Right renal cortex interstitium (tissue), 3 donors: Measurements from ENCODE around the gene MAD1L1. TPM values are rescaled to one million over a fixed set of nuclear protein-coding genes. Genes with fewer than 3 reads are reported as not detected.
"Not testable (repeated sequence)": the region's sequence is repeated elsewhere in the genome, so short reads cannot be mapped to it uniquely, and the experiment has no call there.

ENCODE experiments used
- DNase-seq, 3 donors: peaks; one replicate each; pipeline ENCODE4 v3.0.0-alpha.2; 2013; ENCODE audit warnings: low read depth in 3 of 3, low spot score in 2 of 3
- polyA plus RNA-seq, 3 donors: library from polyadenylated mRNA; unstranded; fragments of 120-200 nt; gene quantifications; one replicate each; pipeline ENCODE4 v1.2.1, GENCODE V29; 2013; ENCODE audit not compliant: insufficient read length in 3 of 3

MAD1L1 gene
- polyA plus RNA-seq, 3 donors: 22.9 to 26.0 (median 25.1) TPM

DNA sequence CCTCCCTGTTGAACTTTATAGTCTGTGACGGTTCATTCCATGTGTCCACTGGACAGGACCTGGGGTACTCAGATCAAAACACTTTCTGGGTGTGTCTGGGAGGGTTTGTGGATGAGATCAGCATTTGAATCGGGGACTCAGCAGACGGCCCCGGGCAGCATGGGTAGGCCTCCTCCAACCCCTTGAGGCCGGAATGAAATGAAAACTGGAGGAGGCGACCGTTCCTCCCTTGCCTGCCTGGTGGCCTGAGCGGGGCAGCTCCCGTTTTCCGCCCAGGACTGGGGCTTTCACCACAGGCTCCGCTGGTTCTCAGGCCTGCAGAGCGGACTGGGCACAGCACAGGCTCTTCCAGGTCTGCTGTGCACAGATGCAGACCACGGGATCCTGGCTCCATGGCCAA is 247.7 kb downstream of the MAD1L1 start:
- DNase-seq: no peak

DNA sequence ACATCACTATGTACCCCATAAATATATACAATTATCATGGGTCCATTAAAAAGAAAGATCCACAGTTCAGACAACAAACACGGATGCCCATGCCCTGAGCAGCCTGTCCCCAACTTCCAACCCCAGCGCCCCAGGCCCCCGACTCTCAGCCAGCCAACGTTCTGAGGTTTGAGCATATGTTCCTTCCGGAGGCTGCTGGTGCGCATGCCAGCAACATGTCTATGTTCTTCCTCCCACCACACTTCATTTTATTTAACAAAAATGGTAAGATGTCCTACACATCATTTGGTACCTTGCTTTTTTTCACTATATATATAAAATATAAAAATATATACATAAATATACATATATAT is 250.9 kb downstream of the MAD1L1 start:
- no peak for DNase-seq

GRCh38 chr7:1981201-1981877 is 251.4 kb downstream of the MAD1L1 start:
- DNase-seq: no peak

DNA sequence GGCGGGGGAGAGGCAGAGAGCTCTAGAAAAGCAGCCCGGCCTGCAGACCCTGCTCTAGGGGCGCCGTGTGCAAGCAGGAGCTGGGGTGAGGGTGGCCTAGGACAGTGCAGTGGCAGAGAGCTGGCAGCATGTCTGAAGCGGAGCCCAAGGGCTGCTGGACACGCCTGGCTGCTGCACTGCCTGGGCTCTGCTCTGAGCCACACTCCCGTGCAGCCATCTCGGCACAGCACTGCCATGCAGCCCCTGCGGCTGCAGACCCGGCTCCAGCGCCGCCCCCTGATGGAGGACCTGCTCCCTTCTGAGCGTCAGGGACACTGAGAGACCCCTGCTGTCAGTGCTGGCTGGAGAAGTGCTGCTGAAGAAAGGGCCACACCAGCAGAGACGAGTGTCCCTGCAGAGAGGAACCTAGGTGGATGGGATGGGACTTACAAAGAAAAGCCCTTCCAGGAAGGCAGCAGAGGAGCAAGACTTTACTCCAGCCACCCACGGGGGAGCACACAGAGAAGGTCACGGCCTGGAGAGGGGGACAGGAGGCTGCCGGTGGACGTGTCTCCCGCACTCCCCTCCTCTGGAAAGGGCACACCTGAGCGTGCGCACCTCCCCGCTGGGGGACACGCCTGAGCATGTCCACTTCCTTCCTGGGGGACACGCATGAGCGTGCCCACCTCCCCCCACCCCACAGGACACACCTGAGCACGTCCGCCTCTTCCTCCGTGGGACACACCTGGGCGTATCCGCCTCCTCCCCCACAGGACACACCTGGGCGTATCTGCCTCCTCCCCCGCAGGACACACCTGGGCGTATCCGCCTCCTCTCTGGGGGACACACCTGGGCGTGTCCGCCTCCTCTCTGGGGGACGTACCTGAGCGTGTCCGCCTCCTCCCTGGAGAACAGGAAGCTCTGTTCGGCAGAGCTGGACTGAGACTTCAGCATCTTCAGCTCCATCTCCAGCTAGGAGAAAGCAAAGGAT is 252.9 kb downstream of the MAD1L1 start:
- DNase-seq: no peak

DNA sequence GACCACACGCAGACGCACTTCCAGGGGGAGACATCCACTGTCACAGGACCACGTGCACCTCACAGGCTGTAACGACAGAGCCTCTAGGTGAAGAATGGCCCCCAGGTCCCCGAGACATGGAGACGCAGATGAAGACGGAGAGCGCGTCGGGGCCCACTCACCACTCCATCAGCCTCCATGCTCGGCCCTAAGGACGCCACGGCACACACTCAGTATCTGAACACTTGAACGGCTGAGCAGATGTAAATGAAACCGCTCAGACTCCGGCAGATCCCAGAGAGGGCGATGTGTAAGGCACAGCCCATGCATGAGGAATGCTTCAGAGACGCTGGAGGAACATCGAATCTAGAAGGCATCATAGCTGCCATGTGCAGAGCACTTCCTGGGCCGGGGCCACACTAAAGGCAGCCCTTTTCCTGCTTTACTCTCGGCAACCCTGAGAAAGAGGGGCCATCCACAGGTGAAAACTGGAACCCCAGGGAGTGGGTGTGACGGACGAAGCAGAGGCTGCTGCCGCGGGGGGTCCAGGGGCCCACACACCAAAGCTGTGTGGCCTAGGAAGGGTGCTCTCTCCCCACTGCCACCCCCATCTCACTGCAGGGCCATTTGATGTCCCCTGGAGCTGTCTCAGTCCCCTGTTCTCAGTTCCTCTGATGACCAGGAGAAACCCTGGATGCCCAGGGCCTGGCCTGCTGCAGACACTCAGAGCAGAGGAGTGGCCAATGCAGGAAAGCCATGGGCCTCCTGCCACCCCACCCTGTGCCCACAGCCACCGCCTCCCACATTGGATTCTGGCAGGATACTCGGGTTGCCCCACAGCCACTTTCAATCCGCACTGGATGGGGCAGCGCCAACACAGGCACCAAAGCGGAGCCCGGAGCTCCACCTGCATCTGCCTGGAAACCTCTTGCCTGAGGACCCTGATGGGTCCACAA is 253.8 kb downstream of the MAD1L1 start:
- DNase-seq: no peak

DNA sequence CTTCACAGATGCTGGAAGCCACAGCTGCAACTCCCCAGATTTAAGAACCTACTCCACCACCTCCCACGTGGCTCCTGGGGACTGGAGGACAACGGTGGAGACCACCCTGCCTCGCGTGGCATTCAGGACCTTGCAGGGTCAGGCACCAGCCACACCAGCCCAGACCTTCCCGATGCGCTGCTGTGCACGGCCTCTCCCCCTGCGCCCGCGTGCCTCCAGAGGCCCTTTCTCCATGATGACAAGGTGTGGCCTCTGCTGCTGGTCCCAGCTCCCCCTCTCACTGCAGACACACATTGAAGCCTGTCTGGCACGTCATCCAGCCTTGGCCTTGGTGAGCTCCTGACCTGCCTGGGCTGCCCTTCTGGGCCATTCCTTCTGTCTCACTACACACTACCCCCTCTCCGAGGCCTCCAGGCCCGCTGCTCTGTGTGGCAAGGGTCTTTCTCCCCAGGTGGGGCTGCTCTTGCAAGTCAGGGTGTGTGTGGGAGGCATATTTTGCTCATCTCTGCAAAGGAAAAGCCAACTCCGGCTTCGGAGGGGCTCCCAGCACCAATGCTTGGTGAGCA is 254.8 kb downstream of the MAD1L1 start:
- DNase-seq: no peak

DNA sequence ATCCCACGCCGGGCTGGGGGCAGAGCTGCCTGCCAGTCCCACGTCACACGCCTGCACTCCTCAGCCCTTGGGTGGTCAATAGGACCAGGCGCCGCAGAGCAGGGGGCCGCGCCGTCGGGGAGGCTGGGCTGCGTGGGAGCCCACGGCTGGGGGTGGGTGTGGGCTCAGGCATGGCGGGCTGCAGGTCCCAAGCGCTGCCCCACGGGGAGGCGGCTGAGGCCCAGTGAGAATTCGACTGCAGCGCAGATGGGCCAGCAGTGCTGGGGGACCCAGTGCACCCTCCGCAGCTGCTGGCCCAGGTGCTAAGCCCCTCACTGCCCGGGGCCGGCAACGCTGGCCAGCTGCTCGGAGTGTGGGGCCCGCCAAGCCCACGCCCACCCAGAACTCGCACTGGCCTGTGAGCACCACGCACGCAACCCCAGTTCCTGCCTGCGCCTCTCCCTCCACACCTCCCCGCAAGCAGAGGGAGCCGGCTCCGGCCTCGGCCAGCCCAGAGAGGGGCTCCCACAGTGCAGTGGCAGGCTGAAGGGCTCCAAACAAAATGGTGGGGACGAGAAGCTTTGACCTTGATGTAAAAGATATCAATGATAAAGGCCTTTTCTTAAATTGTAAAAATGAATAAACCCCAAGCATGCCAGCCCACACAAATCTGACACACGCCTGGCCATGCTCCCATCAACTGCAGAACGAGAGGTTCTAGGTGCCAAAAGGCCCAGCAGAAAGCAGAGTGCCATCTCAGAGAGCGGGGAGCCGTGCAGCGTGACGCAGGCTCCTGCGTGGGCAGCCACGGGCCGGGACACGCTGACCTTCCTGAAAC is 255.5 kb downstream of the MAD1L1 start:
- DNase-seq: no peak

DNA sequence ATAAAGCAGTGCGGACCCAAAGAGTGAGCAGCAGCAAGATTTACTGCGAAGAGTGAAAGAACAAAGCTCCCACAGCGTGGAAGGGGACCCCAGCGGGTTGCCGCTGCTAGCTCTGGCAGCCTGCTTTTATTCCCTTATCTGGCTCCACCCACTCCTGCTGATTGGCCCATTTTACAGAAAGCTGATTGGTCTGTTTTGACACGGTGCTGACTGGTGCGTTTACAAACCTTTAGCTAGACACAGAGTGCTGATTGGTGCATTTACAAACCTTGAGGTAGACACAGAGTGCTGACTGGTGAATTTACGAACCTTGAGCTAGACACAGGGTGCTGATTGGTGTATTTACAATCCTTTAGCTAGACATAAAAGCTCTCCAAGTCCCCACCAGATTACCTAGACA is 256.2 kb downstream of the MAD1L1 start:
- not testable (repeated sequence) for DNase-seq

- DNase-seq: no peak
Measured at GRCh38 chr7:1975581-1975980, 257.2 kb downstream of the MAD1L1 start.

DNA sequence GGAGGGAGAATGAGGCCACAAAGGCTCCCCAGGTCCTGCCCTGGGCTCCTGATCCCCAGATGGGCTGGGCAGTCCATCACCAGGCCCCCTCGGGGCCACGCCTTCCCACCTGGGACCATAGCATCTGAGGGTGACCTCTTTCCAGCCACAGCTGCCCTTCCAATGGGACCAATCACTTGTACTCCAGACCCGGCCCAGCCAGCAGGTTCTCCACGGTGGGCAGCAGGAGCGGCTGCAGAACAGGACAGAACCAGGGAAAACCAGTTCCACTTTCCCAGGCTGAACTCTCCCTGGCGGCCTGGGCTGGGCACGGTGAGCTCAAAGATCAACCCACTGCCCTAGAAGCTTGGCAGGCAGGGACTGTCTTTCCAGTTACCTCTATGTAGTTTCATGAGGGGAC is 257.6 kb downstream of the MAD1L1 start:
- DNase-seq: no peak

DNA sequence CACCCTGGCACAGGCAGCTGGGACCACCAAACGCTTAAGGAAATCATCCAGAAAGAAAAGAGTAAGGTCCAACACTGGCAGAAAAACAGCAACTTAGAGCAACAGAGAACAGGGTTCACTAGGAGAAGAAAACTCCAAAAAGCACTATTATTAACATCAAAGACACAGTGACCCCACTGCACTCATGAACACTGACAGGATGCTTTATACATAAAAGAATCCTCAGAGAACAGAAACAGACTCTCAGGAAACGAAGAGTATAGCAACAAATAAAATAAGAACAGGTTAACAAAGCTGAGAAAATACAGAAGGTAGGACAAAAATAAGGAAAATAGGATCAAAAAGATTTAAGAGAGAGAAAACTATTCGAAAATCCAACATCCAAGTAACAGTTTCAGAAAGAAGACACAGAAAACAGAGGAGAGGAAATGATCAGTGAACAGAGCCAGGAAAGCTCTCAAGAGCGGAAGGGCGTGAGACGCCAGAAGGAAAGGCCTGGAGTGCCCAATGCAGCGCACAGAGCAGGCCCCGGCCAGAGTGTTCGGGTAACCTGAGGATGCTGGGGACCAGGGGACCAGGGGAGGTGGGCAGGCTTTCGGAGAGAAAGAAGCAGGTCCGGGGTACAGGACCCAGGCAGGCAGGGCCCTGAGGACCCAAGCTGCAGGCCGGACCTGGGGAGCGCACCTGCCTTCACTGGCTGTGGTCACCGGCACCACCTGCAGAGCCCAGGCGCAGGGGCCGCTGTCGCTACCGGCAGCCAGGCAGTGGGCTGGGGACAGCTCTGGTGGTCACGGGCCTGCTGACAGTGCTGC is 258.2 kb downstream of the MAD1L1 start:
- no peak for DNase-seq

- no peak for DNase-seq
Measured at GRCh38 chr7:1973321-1974251, 259.2 kb downstream of the MAD1L1 start.

- no peak for DNase-seq
Measured at GRCh38 chr7:1972744-1973143, 260.0 kb downstream of the MAD1L1 start.

DNA sequence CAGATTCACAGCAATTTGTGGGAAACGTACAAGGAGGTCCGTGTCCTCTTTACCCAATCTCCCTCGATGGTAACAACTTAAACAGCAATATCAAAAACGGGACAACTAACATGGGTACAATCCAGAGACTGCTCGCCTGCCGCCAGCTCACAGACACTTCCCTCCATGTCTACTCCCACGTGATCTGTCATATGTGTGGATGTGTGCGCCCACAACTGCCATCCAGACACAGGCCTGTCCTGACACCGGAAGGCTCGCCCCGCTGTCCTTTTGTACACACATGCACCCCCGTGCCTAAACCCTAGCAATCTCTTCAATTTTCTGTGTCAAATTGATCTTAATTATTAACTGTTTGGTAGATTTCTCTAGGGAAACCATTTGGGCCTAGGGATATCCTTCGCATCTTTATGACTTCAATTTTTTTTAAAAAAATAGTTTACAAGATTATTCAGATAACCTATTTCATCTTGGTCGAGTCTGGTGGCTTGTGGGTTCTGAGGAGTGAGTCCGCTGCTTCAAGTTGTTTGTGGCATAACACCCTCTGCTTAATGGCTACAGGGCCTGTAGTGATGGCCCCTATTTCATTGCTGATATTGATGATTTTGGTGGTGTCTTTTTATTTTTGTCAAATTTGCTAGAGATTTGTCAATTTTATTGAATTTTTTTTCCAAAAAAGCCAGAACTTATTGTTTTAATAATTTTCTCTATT is 260.6 kb downstream of the MAD1L1 start:
- DNase-seq: no peak

- DNase-seq: no peak
Measured at GRCh38 chr7:1970895-1971294, 261.9 kb downstream of the MAD1L1 start.

DNA sequence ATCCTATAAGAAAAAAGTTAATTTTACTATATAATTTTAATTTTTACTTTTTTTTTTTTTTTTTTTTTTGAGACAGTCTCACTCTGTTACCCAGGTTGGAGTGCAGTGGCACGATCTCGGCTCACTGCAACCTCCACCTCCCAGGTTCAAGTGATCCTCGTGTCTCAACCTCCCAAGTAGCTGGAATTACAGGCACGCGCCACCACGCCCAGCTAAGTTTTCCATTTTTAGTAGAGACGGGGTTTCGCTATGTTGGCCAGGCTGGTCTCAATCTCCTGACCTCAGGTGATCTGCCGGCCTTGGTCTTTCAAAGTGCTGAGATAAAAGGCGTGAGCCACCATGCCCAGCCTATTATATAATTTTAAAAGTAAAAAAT is 262.5 kb downstream of the MAD1L1 start:
- not testable (repeated sequence) for DNase-seq
